Ovary (tissue), 9 donors: Measurements from ENCODE around the gene OR2T6. TPM values are rescaled to one million over a fixed set of nuclear protein-coding genes. Genes with fewer than 3 reads are reported as not detected.
"Not testable (repeated sequence)": the region's sequence is repeated elsewhere in the genome, so short reads cannot be mapped to it uniquely, and the experiment has no call there.

Experiments used
- DNase-seq, 5 donors: peaks; one replicate each; pipeline ENCODE4 v3.0.0-alpha.2; 2019 to 2020
- H3K27ac ChIP-seq, 2 donors: fragments of 200-600 bp; one replicate each; pipeline versions ENCODE4 v1.5.1 to v1.8.0; 2019 to 2022
- H3K27me3 ChIP-seq: fragments of 200-600 bp; one replicate; pipeline ENCODE4 v1.8.0; 2022
- H3K36me3 ChIP-seq: fragments of 200-600 bp; sonication (generic); one replicate; pipeline ENCODE4 v1.5.1; 2019
- H3K4me1 ChIP-seq: one replicate; pipeline ENCODE4 v1.8.1; 2013; ENCODE audit warnings: mild to moderate bottlenecking, moderate library complexity; ENCODE audit not compliant: insufficient read depth
- H3K4me3 ChIP-seq: fragments of 200-600 bp; sonication (generic); one replicate; pipeline ENCODE4 v1.5.1; 2017
- H3K9me3 ChIP-seq, 2 donors: fragments of 200-600 bp in 1 of 2; sonication (generic) in 1 of 2; one replicate each; pipeline versions ENCODE4 v1.5.1 to v1.8.1; 2013 to 2019; ENCODE audit warnings: mild to moderate bottlenecking in 1 of 2, moderate library complexity in 1 of 2
- EP300 ChIP-seq: sonication (generic); formaldehyde crosslinking; IDR thresholded peaks from one replicate; pipeline ENCODE4 v1.6.1; 2017; ENCODE audit warnings: antibody characterized with exemption
- POLR2A ChIP-seq: fragments of 450-650 bp; IDR thresholded peaks from one replicate; pipeline ENCODE4 v1.6.1; 2017; ENCODE audit warnings: antibody characterized with exemption, mild to moderate bottlenecking, moderate library complexity
- WGBS, 3 donors: extraction: QIAGEN DNeasy Blood & Tissue Kit in 1 of 3; methylation state at CpG; one replicate each; pipeline versions ENCODE4 v1.1.5 to v1.1.7; 2013 to 2017; 5-methylcytosine and 5-hydroxymethylcytosine counted together
- intact Hi-C, 4 donors: fragments of 100-400 bp; cut with DNase I; formaldehyde crosslinking; loops; one replicate each; pipeline versions ENCODE4 v1.11.0 to v1.15.1; 2022 to 2023
- polyA plus RNA-seq, 2 donors: library from polyadenylated mRNA; stranded (reverse); fragments of 200-250 nt in 1 of 2; fragments of 350-450 nt in 1 of 2; fragmentation: Illumina TruSeq in 1 of 2; extraction: RNeasy Lipid Tissue Mini Kit (QIAGEN cat#74804) in 1 of 2; gene quantifications; one replicate each; pipeline ENCODE4 v1.2.3, GENCODE V29; 2013 to 2014
- total RNA-seq, 7 donors: library from RNA; depleted of rRNA in 2 of 7; stranded (reverse); fragments of >200 nt in 2 of 7; fragmentation: NEBNext Ultra II Directional in 3 of 7; extraction: Animal tissue kit (Norgen Biotek cat#: 25700) in 3 of 7; gene quantifications; one replicate each; pipeline versions ENCODE4 v1.1.0 to v1.2.4, GENCODE V29; 2016 to 2023
- TF ChIP-seq, protein P1 (sequence below), 3 donors: fragments of 450-650 bp in 2 of 3; fragments of 200-600 bp in 1 of 3; IDR thresholded peaks; one replicate each; pipeline versions ENCODE4 v1.5.1 to v1.8.0; 2016 to 2022; ENCODE audit warnings: antibody characterized with exemption in 3 of 3, mild to moderate bottlenecking in 1 of 3
- donor health status: DM: no; HTN: no; CAD: no; lungs with moderate emphysema.
- donor health status: DM: no; HTN: no; CAD: no.
- donor health status: Bipolar disorder and iron deficiency.
- donor health status: DM: yes; HTN: yes; CAD: no.
- donor health status: DM: no; HTN: no; CAD: no.
- donor health status: DM: yes; HTN: yes; CAD: no.

Gene OR2T6
- total and polyA plus RNA-seq, 9 donors: not detected

DNA sequence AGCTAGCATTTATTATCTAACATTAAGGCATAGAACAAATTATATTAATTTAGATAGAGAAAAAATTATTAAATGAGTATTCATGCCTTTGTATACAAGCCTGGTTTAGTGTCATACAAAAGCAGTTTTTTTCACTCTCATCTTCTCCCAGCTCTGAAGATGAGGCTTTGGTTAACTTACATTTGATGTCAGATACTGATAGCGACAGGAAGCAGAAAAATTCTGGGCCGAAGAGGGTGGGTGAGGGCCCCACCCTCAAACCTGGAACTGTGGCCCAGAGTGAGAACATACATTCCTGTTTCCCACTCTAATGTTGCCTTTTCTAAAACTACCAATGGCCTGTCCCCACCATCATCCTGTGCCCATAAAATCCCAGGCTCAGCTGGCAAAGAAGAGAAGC, 42.3 kb downstream of the OR2T6 start:
- no peak for DNase-seq
- no peaks in the 10 kb centered on the region for H3K4me1 ChIP-seq
- no peak overlapping the region for H3K4me3 ChIP-seq
- H3K27ac ChIP-seq: no peak overlapping the region
- no peak for TF ChIP-seq POLR2A
- TF ChIP-seq, protein P1, sequence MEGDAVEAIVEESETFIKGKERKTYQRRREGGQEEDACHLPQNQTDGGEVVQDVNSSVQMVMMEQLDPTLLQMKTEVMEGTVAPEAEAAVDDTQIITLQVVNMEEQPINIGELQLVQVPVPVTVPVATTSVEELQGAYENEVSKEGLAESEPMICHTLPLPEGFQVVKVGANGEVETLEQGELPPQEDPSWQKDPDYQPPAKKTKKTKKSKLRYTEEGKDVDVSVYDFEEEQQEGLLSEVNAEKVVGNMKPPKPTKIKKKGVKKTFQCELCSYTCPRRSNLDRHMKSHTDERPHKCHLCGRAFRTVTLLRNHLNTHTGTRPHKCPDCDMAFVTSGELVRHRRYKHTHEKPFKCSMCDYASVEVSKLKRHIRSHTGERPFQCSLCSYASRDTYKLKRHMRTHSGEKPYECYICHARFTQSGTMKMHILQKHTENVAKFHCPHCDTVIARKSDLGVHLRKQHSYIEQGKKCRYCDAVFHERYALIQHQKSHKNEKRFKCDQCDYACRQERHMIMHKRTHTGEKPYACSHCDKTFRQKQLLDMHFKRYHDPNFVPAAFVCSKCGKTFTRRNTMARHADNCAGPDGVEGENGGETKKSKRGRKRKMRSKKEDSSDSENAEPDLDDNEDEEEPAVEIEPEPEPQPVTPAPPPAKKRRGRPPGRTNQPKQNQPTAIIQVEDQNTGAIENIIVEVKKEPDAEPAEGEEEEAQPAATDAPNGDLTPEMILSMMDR (IDR thresholded peaks at IDR 0.05): no peak
- no peak for TF ChIP-seq EP300
- H3K36me3 ChIP-seq: no peaks in the 10 kb centered on the region
- H3K9me3 ChIP-seq: no peaks in the 10 kb centered on the region
- WGBS, 3 donors: 57 to 83% (median 83%) methylated on average over 2 of the region's 2 CpGs
- intact Hi-C loops: no loop called here
- H3K27me3 ChIP-seq: no peaks in the 10 kb centered on the region

DNA sequence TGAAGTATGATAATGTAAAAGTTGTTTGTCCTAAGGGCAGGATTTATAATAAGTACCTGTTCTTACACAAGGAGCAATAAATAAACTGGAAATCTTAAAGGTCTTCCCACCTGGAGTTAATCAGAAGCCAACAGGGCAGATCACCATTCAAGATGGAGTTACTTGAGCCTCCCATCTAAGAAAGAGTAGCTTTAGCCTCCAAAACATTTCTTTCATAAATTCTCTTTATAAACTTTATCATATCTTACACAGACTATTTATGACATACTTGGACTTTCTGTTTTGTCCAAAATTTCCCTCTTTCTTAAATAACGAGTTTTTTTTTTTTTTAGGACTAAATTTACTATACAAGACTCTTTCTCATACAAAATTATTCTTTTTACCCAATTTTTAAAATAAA, 45.8 kb downstream of the OR2T6 start:
- intact Hi-C loops: no loop called here
- WGBS, 3 donors: 8 to 9% (median 8%) methylated on average over 1 of the region's 1 CpG
- no peaks in the 10 kb centered on the region for H3K36me3 ChIP-seq
- DNase-seq: no peak
- TF ChIP-seq, protein P1 (IDR thresholded peaks at IDR 0.05): no peak
- TF ChIP-seq POLR2A (no peak), EP300 (no peak)
- H3K27ac ChIP-seq: no peak overlapping the region
- no peak overlapping the region for H3K4me3 ChIP-seq
- no peaks in the 10 kb centered on the region for H3K27me3 ChIP-seq
- no peaks in the 10 kb centered on the region for H3K4me1 ChIP-seq
- no peaks in the 10 kb centered on the region for H3K9me3 ChIP-seq

DNA sequence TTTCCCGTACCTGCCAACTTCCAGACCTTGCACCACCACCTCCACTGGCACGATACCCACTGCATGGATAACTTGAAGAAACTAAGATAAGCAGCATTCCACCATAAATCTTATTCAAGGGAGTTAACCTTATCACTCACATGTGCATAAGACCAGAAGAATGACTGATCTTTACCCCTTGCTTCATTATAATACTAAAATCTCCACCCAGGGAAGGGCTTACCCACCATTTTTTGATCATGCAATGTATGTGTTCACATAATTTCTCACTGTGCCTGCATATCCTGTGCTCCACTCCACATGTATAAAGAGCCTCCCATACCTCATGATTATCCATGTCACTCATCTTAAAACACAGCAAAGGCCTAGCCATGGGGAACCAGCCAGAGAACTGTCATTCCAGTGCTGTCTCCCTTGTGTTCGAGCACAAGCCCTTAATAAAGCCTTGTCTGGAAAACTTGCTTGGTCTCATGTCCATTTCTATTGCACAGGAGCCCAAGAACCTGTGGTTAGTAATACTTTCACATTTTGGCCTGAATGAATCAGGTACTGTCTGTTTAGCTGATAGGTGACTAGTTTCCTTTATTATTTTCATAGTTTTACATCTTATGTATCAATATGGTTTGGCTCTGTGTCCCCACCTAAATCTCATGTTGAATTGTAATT, 52.1 kb downstream of the OR2T6 start:
- DNase-seq, H3K27ac ChIP-seq, H3K9me3 ChIP-seq, H3K27me3 ChIP-seq, H3K36me3 ChIP-seq, H3K4me1 ChIP-seq, intact Hi-C loops, H3K4me3 ChIP-seq: not testable (repeated sequence)
- 53 to 57% (median 56%) methylated on average over 3 of the region's 3 CpGs for WGBS, 3 donors

DNA sequence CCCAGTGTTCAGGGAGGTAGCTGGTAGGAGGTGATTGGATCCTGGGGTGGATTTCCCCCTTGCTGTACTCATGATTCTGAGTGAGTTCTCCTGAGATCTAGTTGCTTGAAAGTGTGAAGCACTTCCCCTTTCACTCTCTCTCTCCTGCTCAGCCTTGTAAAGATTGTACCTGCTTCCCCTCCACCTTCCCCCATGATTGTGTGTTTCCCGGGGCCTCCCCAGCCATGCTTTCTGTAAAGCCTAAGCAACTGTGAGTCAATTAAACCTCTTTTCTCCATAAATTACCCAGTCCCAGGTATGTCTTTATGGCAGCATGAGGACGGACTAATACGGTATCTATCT, 52.6 kb downstream of the OR2T6 start:
- WGBS, 3 donors: 74 to 92% (median 74%) methylated on average over 3 of the region's 3 CpGs
- H3K4me3 ChIP-seq, H3K27me3 ChIP-seq, H3K9me3 ChIP-seq, H3K27ac ChIP-seq, H3K36me3 ChIP-seq, DNase-seq, H3K4me1 ChIP-seq, intact Hi-C loops: not testable (repeated sequence)

DNA sequence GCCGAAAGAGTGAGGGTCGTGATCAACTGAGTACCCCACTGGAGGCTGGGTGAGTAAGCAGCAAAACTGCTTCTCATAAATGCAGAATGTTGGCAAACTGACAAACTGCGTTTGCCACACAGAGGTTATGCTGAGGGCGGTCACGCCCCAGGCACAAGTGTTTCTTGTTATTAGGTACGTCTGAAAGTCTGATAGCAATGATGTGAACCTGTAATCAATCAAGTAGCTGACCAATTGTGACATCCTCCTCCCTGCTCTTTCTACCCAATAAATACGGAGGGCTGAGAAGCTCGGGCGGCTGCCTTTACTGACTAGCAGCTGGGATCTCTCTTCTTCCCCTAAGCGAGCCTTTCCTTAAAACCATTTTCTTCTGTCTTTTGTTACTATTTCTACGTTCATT, 56.1 kb downstream of the OR2T6 start:
- H3K4me3 ChIP-seq, H3K27ac ChIP-seq, DNase-seq, H3K27me3 ChIP-seq, H3K9me3 ChIP-seq, H3K36me3 ChIP-seq, H3K4me1 ChIP-seq, intact Hi-C loops: not testable (repeated sequence)
- WGBS, 3 donors: 69 to 74% (median 70%) methylated on average over 11 of the region's 11 CpGs

DNA sequence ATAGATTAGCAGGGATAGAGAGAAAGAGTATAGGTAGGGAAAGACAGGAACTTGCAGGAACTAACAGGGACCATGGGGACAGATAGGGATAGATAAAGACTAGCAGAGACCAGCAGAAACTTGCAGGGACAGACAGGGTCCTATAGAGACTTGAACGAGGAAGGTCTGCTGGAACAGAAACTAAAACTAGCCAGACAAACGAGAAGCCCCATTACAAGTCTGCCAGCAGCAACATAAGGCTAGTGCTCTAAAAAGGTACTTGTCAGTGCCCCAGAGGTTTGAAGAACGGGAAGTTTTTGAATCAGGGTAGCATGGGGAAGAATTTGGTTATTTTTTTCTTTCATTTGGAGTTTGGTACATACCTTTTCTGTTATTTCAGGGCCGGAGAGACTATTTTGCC, 56.7 kb downstream of the OR2T6 start:
- H3K4me3 ChIP-seq, H3K36me3 ChIP-seq, H3K9me3 ChIP-seq, H3K27me3 ChIP-seq, H3K4me1 ChIP-seq, H3K27ac ChIP-seq, DNase-seq, intact Hi-C loops: not testable (repeated sequence)
- 50 to 59% (median 53%) methylated on average over 4 of the region's 4 CpGs for WGBS, 3 donors

DNA sequence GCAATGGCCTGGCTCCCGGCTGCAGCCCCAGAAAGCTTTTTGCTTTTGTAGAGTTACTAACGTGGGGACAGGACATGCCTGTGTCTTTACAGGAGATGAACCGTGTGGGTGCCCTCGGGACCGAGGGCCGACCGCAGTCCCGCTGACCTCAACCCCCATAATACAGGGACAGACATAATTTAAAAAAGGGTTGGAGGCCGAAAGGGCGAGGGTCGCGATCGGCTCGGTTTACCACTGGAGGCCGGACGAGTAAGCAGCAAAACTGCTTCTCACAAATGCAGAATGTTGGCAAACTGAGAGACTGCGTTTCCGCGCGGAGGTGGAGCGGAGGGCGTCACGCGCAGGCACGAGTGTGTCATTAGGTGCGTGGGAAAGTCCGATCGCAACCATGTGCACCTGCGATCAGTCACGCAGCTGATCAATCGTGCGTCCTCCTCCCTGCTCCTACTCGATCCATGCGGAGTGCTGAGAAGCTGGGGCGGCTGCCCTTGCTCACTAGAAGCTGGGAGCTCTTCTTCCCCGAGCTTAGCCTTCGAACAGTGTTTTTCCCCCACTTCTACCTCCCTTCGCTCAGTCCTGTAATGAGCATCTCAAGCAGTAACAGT, 58.4 kb downstream of the OR2T6 start:
- intact Hi-C loops, H3K9me3 ChIP-seq, H3K27ac ChIP-seq, H3K4me1 ChIP-seq, DNase-seq, H3K27me3 ChIP-seq, H3K4me3 ChIP-seq, H3K36me3 ChIP-seq: not testable (repeated sequence)
- 90 to 92% (median 91%) methylated on average over 35 to 37 of the region's 38 CpGs for WGBS, 3 donors

DNA sequence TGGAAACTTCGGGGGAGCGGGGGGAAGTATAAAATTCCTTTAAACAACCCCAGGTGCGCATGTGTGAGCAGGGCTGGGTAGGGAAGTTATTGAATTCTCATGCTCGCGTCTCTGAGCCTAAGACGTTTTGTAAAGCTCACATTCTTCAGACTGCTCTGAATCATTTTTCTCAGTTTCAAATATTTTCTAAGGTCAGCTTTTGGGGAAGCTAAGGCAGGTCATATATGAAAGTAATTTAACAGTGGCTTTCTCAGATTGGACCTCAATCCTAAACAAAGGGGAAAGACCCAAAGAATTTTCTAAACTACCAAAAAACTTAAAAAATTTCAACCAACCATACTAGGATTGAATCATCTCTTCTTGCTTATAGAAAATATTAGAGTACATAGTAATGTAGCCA, 59.4 kb downstream of the OR2T6 start:
- H3K36me3 ChIP-seq, intact Hi-C loops, H3K4me1 ChIP-seq, H3K4me3 ChIP-seq, DNase-seq, H3K27ac ChIP-seq, H3K27me3 ChIP-seq, H3K9me3 ChIP-seq: not testable (repeated sequence)
- 68 to 86% (median 76%) methylated on average over 4 to 6 of the region's 6 CpGs for WGBS, 3 donors

DNA sequence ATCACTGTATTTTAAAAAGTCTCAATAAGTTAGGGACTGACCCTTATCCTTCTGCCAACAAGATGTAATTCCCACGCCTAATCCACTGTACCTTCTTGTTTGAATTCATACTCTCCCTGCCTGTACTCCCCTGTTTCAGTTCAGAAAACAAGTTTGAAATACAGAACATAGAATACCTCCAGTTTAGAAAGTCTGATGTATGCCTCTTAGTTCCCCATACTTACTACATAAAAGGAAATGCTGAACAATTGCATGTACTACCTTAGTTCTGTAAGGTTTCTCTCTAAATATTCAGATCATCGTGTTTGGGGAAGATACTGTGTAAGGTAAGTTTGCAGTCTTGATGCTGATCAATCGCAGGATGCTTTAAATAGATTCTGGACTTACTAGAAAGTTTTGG, 60.8 kb downstream of the OR2T6 start:
- H3K4me3 ChIP-seq, DNase-seq, intact Hi-C loops: not testable (repeated sequence)

DNA sequence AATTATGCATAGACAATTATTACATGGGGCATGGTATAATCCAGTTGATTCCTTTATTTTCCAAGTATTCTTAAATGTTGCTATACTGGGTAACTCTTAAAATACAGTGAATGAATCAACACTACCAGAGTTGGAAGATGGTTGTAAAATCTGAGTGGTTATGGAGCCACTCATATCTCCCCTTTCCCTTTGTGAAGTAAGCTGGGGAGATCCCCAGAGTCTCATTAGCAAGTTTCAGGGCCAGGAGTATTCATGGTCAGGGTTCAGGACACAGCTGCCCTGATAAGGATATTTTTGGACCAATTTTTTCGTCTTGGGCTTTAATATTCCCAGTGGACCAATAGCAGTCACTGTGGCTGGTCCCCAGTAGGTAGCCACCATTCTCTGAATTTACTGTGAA, 63.1 kb downstream of the OR2T6 start:
- H3K36me3 ChIP-seq, H3K9me3 ChIP-seq, H3K4me1 ChIP-seq, H3K27ac ChIP-seq, intact Hi-C loops, H3K27me3 ChIP-seq, H3K4me3 ChIP-seq, DNase-seq: not testable (repeated sequence)
- WGBS, 3 donors: 33 to 67% (median 46%) methylated on average over 1 of the region's 1 CpG

More for the DNA sequence above, 60.8 kb downstream of the OR2T6 start:
- not testable (repeated sequence) for H3K27ac ChIP-seq, H3K4me1 ChIP-seq, H3K9me3 ChIP-seq, H3K27me3 ChIP-seq, H3K36me3 ChIP-seq
- WGBS, 3 donors: 50 to 78% (median 56%) methylated on average over 3 of the region's 3 CpGs
